SK-MEL-5 (cell line): ENCODE data around the gene RSL24D1. TPM values are rescaled to one million over a fixed set of nuclear protein-coding genes. Genes with fewer than 3 reads are reported as not detected.

ENCODE experiments used
- DNase-seq: peaks from one replicate; pipeline ENCODE4 v3.0.0-alpha.2; 2016; ENCODE audit warnings: low read depth, low spot score
- in situ Hi-C: cut with HindIII; loops from 2 replicates; pipeline ENCODE4 v1.10.0; 2016; ENCODE audit warnings: low sequenced_read_pairs, high pct_unique_total_duplicates, low pct_unique_long_range_greater_than_20kb
- total RNA-seq: library from RNA; depleted of rRNA; stranded (reverse); fragments of >200 nt; shearing (Covaris generic); gene quantifications from 2 replicates; pipeline ENCODE4 v1.2.3, GENCODE V29; 2014; rRNA removed

Gene RSL24D1
- total RNA-seq, 1 experiment from 2014 or later, result 237 TPM

GRCh38 chr15:55133972-55134371 lies 62.8 kb downstream of the RSL24D1 start:
- in situ Hi-C loops, result no loop called here
- no peak for DNase-seq

DNA sequence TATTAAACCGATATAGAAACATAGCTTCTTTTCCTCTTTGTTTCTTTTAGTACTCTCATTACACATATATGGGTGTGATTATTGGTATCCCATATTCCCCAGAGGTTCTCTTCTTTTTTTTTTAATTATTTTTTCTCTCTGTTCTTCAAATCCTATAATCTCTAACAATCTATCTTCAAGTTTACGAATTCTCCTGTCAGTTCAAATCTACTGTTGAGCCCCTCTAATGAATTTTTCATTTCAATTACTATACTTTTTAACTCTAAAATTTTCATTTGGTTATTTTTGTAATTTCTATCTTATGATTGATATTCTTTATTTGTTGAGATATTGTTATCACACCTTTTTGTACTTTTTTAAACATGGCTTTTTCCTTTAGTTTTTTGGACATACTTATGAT lies 64.1 kb downstream of the RSL24D1 start:
- DNase-seq, result no peak
- in situ Hi-C loops, result no loop called here

Other genes with a start within 250 kb of the RSL24D1 start
- gene RAB27A, start 92.9 kb upstream of the RSL24D1 start, total RNA-seq, result 96.4 and 97.7 TPM in 2 replicates
- gene PIGBOS1, start 122.2 kb upstream of the RSL24D1 start, total RNA-seq, result 17.7 and 27.7 TPM in 2 replicates
- gene PIGB, start 122.3 kb upstream of the RSL24D1 start, total RNA-seq, result 24.3 and 24.6 TPM in 2 replicates
- gene CCPG1, start 211.4 kb upstream of the RSL24D1 start, total RNA-seq, result 61.7 and 69.8 TPM in 2 replicates
- gene PIERCE2, start 211.6 kb upstream of the RSL24D1 start, total RNA-seq, result 3.9 and 4.1 TPM in 2 replicates